OCI-M2 (cell line): ENCODE results near the gene DDTL.
"Not testable (repeated sequence)": the region's sequence is repeated elsewhere in the genome, so short reads cannot be mapped to it uniquely, and the experiment has no call there.

ENCODE experiments used
- DNase-seq: peaks from one replicate; lab custom pipeline; 2025; ENCODE audit not compliant: unreplicated experiment; lab: John Stamatoyannopoulos, UW

The DDTL gene

GRCh38 chr22:23969071-23969470, 2.4 kb downstream of the DDTL start:
- no peak for DNase-seq

GRCh38 chr22:23970201-23970641, 3.5 kb downstream of the DDTL start:
- DNase-seq: no peak

GRCh38 chr22:23970816-23971486, 4.3 kb downstream of the DDTL start:
- no peak for DNase-seq

- not testable (repeated sequence) for DNase-seq
Observed at GRCh38 chr22:23971927-23972326, 5.2 kb downstream of the DDTL start.

- not testable (repeated sequence) for DNase-seq
Observed at GRCh38 chr22:23974345-23974744, 7.7 kb downstream of the DDTL start, which contains the start of gene DDT. Gene DDT (minus strand): TSS chr22:23974441. CDS start chr22:23974414, 27 bp downstream.

GRCh38 chr22:23974836-23975352, 8.2 kb downstream of the DDTL start:
- not testable (repeated sequence) for DNase-seq

GRCh38 chr22:23977304-23977703, 10.6 kb downstream of the DDTL start:
- DNase-seq: not testable (repeated sequence)

GRCh38 chr22:23979557-23980240, 13.0 kb downstream of the DDTL start, which contains the start of gene GSTT2:
Gene GSTT2 (plus strand): TSS chr22:23980134.
- DNase-seq: not testable (repeated sequence)

GRCh38 chr22:23980567-23980966, 13.9 kb downstream of the DDTL start:
- not testable (repeated sequence) for DNase-seq

- no peak for DNase-seq
Observed at GRCh38 chr22:23984430-23984829, 17.7 kb downstream of the DDTL start.

GRCh38 chr22:23986089-23986488, 19.4 kb downstream of the DDTL start:
- DNase-seq: not testable (repeated sequence)

GRCh38 chr22:23986538-23987178, 20.0 kb downstream of the DDTL start:
- DNase-seq: not testable (repeated sequence)

GRCh38 chr22:23989583-23990244, 23.0 kb downstream of the DDTL start:
- DNase-seq: not testable (repeated sequence)

- DNase-seq: not testable (repeated sequence)
Observed at GRCh38 chr22:23993080-23993479, 26.4 kb downstream of the DDTL start.

GRCh38 chr22:23993581-23994177, 27.0 kb downstream of the DDTL start:
- DNase-seq: not testable (repeated sequence)

- DNase-seq: no peak
Observed at GRCh38 chr22:23997092-23997491, 30.4 kb downstream of the DDTL start.

- DNase-seq: not testable (repeated sequence)
Observed at GRCh38 chr22:23999779-24000178, 33.1 kb downstream of the DDTL start.

GRCh38 chr22:24001314-24001713, 34.6 kb downstream of the DDTL start:
- no peak for DNase-seq

- no peak for DNase-seq
Observed at GRCh38 chr22:24002272-24002671, 35.6 kb downstream of the DDTL start.

GRCh38 chr22:24002851-24003250, 36.2 kb downstream of the DDTL start:
- no peak for DNase-seq

- no peak for DNase-seq
Observed at GRCh38 chr22:24003887-24004286, 37.2 kb downstream of the DDTL start.
